Fibroblast of skin of left biceps (primary cell): ENCODE data around the gene KRT86.
A peak's percentile ranks its signal among the peaks of the same experiment; 100 is the strongest.
"Not testable (repeated sequence)": the region's sequence is repeated elsewhere in the genome, so short reads cannot be mapped to it uniquely, and the experiment has no call there.

Experiments used
- DNase-seq, 2 experiments: peaks; one replicate each; pipeline ENCODE4 v3.0.0-alpha.2; 2013; ENCODE audit warnings: low read depth in 2 of 2

The KRT86 gene

GRCh38 chr12:52251367-52252051, 22.9 kb upstream of the KRT86 start:
- DNase-seq = no peak

GRCh38 chr12:52252175-52252615, 22.2 kb upstream of the KRT86 start:
- not testable (repeated sequence) for DNase-seq

- no peak for DNase-seq
Measured at GRCh38 chr12:52252728-52253343, 21.6 kb upstream of the KRT86 start.

- no peak for DNase-seq
Measured at GRCh38 chr12:52253391-52254179, 20.9 kb upstream of the KRT86 start.

- no peak for DNase-seq
Measured at GRCh38 chr12:52254180-52254964, 20.1 kb upstream of the KRT86 start.

- DNase-seq = no peak
Measured at GRCh38 chr12:52254965-52255751, 19.3 kb upstream of the KRT86 start.

- DNase-seq = no peak
Measured at GRCh38 chr12:52255926-52256583, 18.4 kb upstream of the KRT86 start.

GRCh38 chr12:52256584-52256935, 17.9 kb upstream of the KRT86 start:
- DNase-seq = no peak

- DNase-seq = no peak
Measured at GRCh38 chr12:52257074-52257551, 17.3 kb upstream of the KRT86 start.

GRCh38 chr12:52257922-52258321, 16.5 kb upstream of the KRT86 start:
- DNase-seq = not testable (repeated sequence)

GRCh38 chr12:52258335-52258901, 16.0 kb upstream of the KRT86 start:
- DNase-seq = no peak

GRCh38 chr12:52259657-52260243, 14.7 kb upstream of the KRT86 start:
- no peak for DNase-seq

GRCh38 chr12:52260361-52261207, 13.9 kb upstream of the KRT86 start:
- DNase-seq = peak in 1 of 2 experiments; percentile 28

GRCh38 chr12:52261208-52261484, 13.3 kb upstream of the KRT86 start:
- DNase-seq = no peak

GRCh38 chr12:52262286-52262685, 12.2 kb upstream of the KRT86 start:
- no peak for DNase-seq

- DNase-seq = no peak
Measured at GRCh38 chr12:52263761-52264434, 10.5 kb upstream of the KRT86 start.

GRCh38 chr12:52264435-52264825, 10.0 kb upstream of the KRT86 start:
- no peak for DNase-seq

- DNase-seq = no peak
Measured at GRCh38 chr12:52266514-52266913, 7.9 kb upstream of the KRT86 start.

- DNase-seq = no peak
Measured at GRCh38 chr12:52267266-52267665, 7.2 kb upstream of the KRT86 start.
